Measurements from ENCODE around the gene SMG5. TPM values are rescaled to one million over a fixed set of nuclear protein-coding genes. Genes with fewer than 3 reads are reported as not detected.
"Not testable (repeated sequence)": the region's sequence is repeated elsewhere in the genome, so short reads cannot be mapped to it uniquely, and the experiment has no call there.

SMG5 gene
- total RNA-seq (2014; rRNA removed; shearing (Covaris generic)) = 216 and 232 TPM in 2 replicates

- Histone ChIP-seq H3K27me3 (ENCODE audit: control insufficient read depth, insufficient read depth, low read length) (no peaks in the 10 kb centered on the region), H3K4me3 (ENCODE audit: insufficient read depth, low read depth, low read length) (peak within 1 kb of the TSS; percentile 96), H3K36me3 (replicated peaks; ENCODE audit: control insufficient read depth, insufficient read depth, low read length) (peaks cover 14% of the 10 kb centered on the region)
- peak; percentile 96 for DNase-seq
Observed at GRCh38 chr1:156282479-156283222, at the start of gene SMG5. SMG5 (minus strand) TSS chr1:156282825; CDS start chr1:156282680, 145 bp downstream.

DNA sequence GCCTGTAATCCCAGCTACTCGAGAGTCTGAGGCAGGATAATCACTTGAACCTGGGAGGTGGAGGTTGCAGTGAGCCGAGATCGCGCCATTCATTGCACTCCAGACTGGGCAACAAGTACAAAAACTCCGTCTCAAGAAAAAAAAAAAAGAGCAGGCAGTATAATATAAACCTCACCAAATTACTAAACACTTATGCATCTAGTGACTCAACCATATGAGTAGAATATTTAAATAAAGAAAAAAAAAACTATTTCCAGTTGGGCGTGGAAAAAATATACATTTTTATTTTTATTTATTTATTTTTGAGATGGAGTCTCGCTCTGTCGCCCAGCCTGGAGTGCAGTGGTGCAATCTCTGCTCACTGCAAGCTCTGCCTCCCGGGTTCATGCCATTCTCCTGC is 40.6 kb upstream of the SMG5 start:
- H3K27me3 ChIP-seq (ENCODE audit: control insufficient read depth, insufficient read depth, low read length); DNase-seq; H3K4me3 ChIP-seq (ENCODE audit: insufficient read depth, low read depth, low read length): not testable (repeated sequence)
- H3K36me3 ChIP-seq (replicated peaks; ENCODE audit: control insufficient read depth, insufficient read depth, low read length) = peaks cover 44% of the 10 kb centered on the region

- no peak for DNase-seq
- no peaks in the 10 kb centered on the region for H3K27me3 ChIP-seq (ENCODE audit: control insufficient read depth, insufficient read depth, low read length)
- no peak overlapping the region for H3K4me3 ChIP-seq (ENCODE audit: insufficient read depth, low read depth, low read length)
- peaks cover 61% of the 10 kb centered on the region for H3K36me3 ChIP-seq (replicated peaks; ENCODE audit: control insufficient read depth, insufficient read depth, low read length)
Observed at GRCh38 chr1:156320560-156320959, 37.9 kb upstream of the SMG5 start.

GRCh38 chr1:156319664-156320063 is 37.0 kb upstream of the SMG5 start:
- Histone ChIP-seq H3K36me3 (replicated peaks; ENCODE audit: control insufficient read depth, insufficient read depth, low read length) (peaks cover 61% of the 10 kb centered on the region), H3K4me3 (ENCODE audit: insufficient read depth, low read depth, low read length) (no peak overlapping the region), H3K27me3 (ENCODE audit: control insufficient read depth, insufficient read depth, low read length) (no peaks in the 10 kb centered on the region)
- peak; percentile 50 for DNase-seq

DNA sequence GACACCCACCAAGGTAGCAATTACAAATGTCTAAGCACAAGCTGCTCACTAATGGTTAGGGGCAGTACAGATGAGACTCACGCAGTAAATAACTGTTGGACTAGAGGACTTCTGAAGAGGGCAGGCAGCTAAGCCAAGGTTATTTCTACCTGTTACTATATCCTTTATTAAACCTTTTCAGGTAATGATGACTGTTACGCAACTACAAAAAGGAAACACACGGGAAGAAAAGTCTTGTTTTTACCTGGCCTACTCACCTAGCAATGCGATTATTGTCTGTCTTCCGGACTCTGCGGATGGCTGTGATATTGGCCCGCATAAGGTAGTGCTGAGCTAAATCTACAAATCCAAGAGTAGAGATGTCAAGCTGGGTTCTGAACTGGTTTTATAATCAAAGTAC is 34.3 kb upstream of the SMG5 start:
- DNase-seq = no peak
- Histone ChIP-seq H3K27me3 (ENCODE audit: control insufficient read depth, insufficient read depth, low read length) (no peaks in the 10 kb centered on the region), H3K4me3 (ENCODE audit: insufficient read depth, low read depth, low read length) (no peak overlapping the region), H3K36me3 (replicated peaks; ENCODE audit: control insufficient read depth, insufficient read depth, low read length) (peaks cover 57% of the 10 kb centered on the region)

DNA sequence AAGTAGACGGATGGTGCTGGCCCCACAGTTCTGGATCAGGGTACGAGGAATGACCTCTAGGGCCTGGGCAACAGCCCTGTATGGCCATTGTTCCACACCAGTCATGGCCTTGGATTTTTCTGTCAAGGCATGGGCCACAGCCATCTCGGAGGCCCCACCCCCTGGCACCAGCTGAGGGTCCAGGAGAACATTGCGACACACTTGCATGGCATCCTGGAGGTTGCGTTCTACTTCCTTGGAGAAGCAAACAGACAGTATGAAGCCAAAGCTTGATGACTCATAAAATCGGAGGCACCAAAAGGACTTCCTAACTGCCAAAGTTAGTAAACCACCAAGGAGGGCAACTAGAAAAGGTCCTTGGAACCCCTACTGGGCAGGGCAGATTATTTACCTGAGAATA is 28.3 kb upstream of the SMG5 start:
- no peak overlapping the region for H3K4me3 ChIP-seq (ENCODE audit: insufficient read depth, low read depth, low read length)
- DNase-seq = no peak
- H3K27me3 ChIP-seq (ENCODE audit: control insufficient read depth, insufficient read depth, low read length) = no peaks in the 10 kb centered on the region
- peaks cover 41% of the 10 kb centered on the region for H3K36me3 ChIP-seq (replicated peaks; ENCODE audit: control insufficient read depth, insufficient read depth, low read length)

GRCh38 chr1:156308078-156308477 is 25.5 kb upstream of the SMG5 start:
- H3K4me3 ChIP-seq (ENCODE audit: insufficient read depth, low read depth, low read length) = no peak overlapping the region
- no peak for DNase-seq
- no peaks in the 10 kb centered on the region for H3K27me3 ChIP-seq (ENCODE audit: control insufficient read depth, insufficient read depth, low read length)
- H3K36me3 ChIP-seq (replicated peaks; ENCODE audit: control insufficient read depth, insufficient read depth, low read length) = peaks cover 33% of the 10 kb centered on the region

- Histone ChIP-seq H3K4me3 (ENCODE audit: insufficient read depth, low read depth, low read length) (no peak overlapping the region), H3K36me3 (replicated peaks; ENCODE audit: control insufficient read depth, insufficient read depth, low read length) (peaks cover 21% of the 10 kb centered on the region), H3K27me3 (ENCODE audit: control insufficient read depth, insufficient read depth, low read length) (no peaks in the 10 kb centered on the region)
- no peak for DNase-seq
Observed at GRCh38 chr1:156305215-156305614, 22.6 kb upstream of the SMG5 start.

GRCh38 chr1:156303241-156303640 is 20.6 kb upstream of the SMG5 start:
- Histone ChIP-seq H3K36me3 (replicated peaks; ENCODE audit: control insufficient read depth, insufficient read depth, low read length) (peaks cover 8% of the 10 kb centered on the region), H3K27me3 (ENCODE audit: control insufficient read depth, insufficient read depth, low read length) (no peaks in the 10 kb centered on the region), H3K4me3 (ENCODE audit: insufficient read depth, low read depth, low read length) (no peak overlapping the region)
- no peak for DNase-seq

- Histone ChIP-seq H3K27me3 (ENCODE audit: control insufficient read depth, insufficient read depth, low read length) (no peaks in the 10 kb centered on the region), H3K36me3 (replicated peaks; ENCODE audit: control insufficient read depth, insufficient read depth, low read length) (no peaks in the 10 kb centered on the region), H3K4me3 (ENCODE audit: insufficient read depth, low read depth, low read length) (no peak within 1 kb of the TSS)
- DNase-seq = no peak
Observed at GRCh38 chr1:156298852-156299357, 16.3 kb upstream of the SMG5 start, which contains the start of gene VHLL. VHLL (minus strand) TSS chr1:156299307; CDS start chr1:156299189, 118 bp downstream.

GRCh38 chr1:156295391-156295947 is 12.8 kb upstream of the SMG5 start, which contains the start of gene GLMP:
GLMP (minus strand) TSS chr1:156295679; CDS start chr1:156295645, 34 bp downstream.
- no peaks in the 10 kb centered on the region for H3K36me3 ChIP-seq (replicated peaks; ENCODE audit: control insufficient read depth, insufficient read depth, low read length)
- DNase-seq = peak; percentile 84
- no peaks in the 10 kb centered on the region for H3K27me3 ChIP-seq (ENCODE audit: control insufficient read depth, insufficient read depth, low read length)
- H3K4me3 ChIP-seq (ENCODE audit: insufficient read depth, low read depth, low read length) = peak within 1 kb of the TSS; percentile 60

DNA sequence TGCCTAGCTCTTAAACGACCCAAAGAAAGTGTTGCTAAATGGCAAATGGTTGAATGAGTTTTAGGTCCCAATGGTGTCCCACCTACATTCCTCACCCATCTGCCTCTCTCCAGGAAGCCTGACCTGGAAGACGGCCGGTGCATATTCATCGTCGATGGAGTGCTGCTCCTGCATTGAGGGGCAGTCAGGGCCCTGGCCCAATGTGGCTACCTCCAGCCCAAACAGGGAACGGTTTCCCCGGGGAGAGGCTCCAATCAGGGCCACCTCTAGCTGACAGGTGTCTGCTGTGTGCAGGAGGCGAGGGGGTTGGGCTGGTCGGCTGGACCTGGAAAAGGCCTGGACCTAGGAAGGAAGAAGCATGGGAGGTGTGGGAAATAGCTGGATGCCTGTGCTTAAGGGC is 11.3 kb upstream of the SMG5 start:
- H3K4me3 ChIP-seq (ENCODE audit: insufficient read depth, low read depth, low read length) = no peak overlapping the region
- DNase-seq = no peak

GRCh38 chr1:156293098-156293434 is 10.4 kb upstream of the SMG5 start:
- no peak overlapping the region for H3K4me3 ChIP-seq (ENCODE audit: insufficient read depth, low read depth, low read length)
- DNase-seq = no peak
- H3K36me3 ChIP-seq (replicated peaks; ENCODE audit: control insufficient read depth, insufficient read depth, low read length) = no peaks in the 10 kb centered on the region
- no peaks in the 10 kb centered on the region for H3K27me3 ChIP-seq (ENCODE audit: control insufficient read depth, insufficient read depth, low read length)

More for the DNA sequence above, 11.3 kb upstream of the SMG5 start:
- no peaks in the 10 kb centered on the region for H3K27me3 ChIP-seq (ENCODE audit: control insufficient read depth, insufficient read depth, low read length)
- H3K36me3 ChIP-seq (replicated peaks; ENCODE audit: control insufficient read depth, insufficient read depth, low read length) = no peaks in the 10 kb centered on the region

DNA sequence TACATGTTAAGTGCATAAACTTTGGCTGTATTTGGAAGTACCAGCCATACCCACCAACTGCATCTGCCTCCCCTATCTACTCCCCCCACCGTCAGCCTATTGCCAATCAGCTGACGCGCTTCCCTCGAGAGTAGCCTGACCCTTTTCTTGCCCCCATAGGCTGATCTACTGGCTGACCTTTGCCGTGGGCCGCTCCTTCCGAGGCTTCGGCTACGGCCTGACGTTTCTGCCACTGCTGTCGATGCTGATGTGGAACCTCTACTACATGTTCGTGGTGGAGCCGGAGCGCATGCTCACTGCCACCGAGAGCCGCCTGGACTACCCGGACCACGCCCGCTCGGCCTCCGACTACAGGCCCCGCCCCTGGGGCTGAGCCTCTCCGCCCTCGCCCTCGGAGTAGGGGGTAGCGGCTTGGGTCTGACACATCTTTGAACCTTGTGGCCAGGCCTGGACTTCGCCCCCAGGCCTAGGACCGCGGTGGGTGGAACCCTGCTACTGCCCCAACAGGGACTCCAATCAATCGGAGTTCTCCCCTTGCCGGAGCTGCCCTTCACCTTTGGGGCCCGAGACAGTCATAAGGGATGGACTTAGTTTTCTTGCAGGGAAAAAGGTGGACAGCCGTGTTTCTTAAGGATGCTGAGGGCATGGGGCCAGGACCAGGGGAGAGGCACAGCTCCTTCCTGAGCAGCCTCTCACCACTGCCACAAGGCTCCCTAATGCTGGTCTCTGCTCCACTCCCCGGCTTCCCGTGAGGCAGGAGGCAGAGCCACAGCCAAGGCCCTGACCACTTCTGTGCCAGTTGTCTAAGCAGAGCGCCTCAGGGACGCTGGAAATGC is 8.8 kb upstream of the SMG5 start:
- DNase-seq = peak; percentile 99
- no peaks in the 10 kb centered on the region for H3K36me3 ChIP-seq (replicated peaks; ENCODE audit: control insufficient read depth, insufficient read depth, low read length)

More for the DNA sequence above, 8.8 kb upstream of the SMG5 start:
- no peaks in the 10 kb centered on the region for H3K27me3 ChIP-seq (ENCODE audit: control insufficient read depth, insufficient read depth, low read length)
- H3K4me3 ChIP-seq (ENCODE audit: insufficient read depth, low read depth, low read length) = peak overlapping the region; percentile 60
